HL-60/S4 treated with retinoic acid at 250 ng/mL for 4 days and 3 days (cell line): ENCODE data around the gene EIF3B.
"Not testable (repeated sequence)": the region's sequence is repeated elsewhere in the genome, so short reads cannot be mapped to it uniquely, and the experiment has no call there.

Source experiments
- in situ Hi-C: fragments of 300-500 bp; cut with MboI; formaldehyde crosslinking; loops from 2 replicates; pipeline ENCODE4 v1.7.0; 2022; ENCODE audit warnings: low sequenced_read_pairs

EIF3B gene

DNA sequence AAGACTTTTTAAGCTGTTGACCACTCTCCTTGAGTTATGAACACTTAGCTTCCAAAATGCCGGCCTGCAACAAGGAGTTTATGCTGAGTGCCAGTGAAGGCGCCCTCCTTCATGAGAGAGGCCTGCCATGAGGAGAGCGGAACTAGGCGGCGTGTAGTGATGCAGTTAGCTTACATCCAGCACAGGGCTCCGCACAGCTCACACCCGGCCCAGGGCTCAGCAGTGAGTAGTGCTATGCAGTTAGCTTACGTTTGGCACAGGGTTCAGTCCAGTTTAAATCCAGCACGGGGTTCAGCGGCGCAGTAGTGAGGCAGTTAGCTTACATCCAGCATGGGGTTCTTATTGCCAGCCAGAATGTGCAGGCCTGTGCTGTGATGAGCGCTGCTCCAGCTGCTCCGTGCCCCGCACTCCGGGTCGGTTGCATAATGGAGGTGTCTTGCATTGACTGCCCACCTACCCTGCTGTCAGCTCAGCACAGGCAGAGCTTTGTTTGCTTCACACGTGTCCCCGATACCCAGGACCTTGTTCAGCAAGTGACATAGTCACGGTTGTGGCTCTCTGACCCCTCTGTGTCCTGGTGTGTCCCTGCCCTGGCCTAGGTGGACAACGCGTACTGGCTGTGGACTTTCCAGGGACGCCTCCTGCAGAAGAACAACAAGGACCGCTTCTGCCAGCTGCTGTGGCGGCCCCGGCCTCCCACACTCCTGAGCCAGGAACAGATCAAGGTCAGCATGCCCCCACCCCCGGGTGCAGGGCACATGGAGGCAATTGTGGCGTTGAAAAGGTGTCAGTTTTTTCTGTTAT, 21.9 kb downstream of the EIF3B start:
- in situ Hi-C loops, result no loop called here

GRCh38 chr7:2377492-2377891, 22.9 kb downstream of the EIF3B start:
- in situ Hi-C loops, result not testable (repeated sequence)

- in situ Hi-C loops, result not testable (repeated sequence)
Observed at GRCh38 chr7:2378125-2378524, 23.5 kb downstream of the EIF3B start.

GRCh38 chr7:2379161-2379560, 24.5 kb downstream of the EIF3B start:
- in situ Hi-C loops, result no loop called here

DNA sequence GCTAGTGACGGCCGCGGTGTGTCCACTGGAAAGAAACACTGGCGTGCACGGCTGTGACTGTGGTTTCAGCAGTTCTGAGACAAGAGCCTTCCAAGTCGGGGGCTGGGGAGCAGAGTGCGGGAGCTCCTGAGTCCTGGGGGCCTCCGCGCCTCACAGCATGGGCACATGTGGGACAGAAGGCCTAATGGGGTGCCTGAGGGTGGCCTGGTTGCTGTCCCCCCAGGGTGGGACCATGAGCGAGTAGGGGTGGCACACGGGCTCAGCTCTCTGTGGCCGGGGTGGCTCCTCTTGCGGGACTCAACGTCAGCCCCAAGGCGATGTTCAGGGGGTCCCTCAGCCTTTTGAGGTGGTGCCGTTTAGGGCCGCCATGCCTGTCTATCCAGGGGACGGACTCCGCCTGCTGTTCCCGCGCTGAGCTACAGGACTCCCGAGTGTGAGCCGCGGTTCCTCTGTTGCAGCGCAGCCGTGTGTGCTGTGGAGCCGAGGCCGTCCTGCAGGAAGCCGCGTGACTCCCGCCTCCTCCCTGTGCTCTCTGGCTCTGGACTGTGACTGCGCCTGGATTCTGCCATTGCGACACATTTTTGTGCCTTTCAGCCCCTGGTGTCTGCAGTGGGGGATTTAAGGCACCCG, 25.3 kb downstream of the EIF3B start:
- in situ Hi-C loops, result no loop called here

GRCh38 chr7:2380461-2380860, 25.8 kb downstream of the EIF3B start:
- in situ Hi-C loops, result no loop called here

- in situ Hi-C loops, result no loop called here
Observed at GRCh38 chr7:2381227-2381626, 26.6 kb downstream of the EIF3B start.

GRCh38 chr7:2381881-2382509, 27.4 kb downstream of the EIF3B start:
- in situ Hi-C loops, result no loop called here

DNA sequence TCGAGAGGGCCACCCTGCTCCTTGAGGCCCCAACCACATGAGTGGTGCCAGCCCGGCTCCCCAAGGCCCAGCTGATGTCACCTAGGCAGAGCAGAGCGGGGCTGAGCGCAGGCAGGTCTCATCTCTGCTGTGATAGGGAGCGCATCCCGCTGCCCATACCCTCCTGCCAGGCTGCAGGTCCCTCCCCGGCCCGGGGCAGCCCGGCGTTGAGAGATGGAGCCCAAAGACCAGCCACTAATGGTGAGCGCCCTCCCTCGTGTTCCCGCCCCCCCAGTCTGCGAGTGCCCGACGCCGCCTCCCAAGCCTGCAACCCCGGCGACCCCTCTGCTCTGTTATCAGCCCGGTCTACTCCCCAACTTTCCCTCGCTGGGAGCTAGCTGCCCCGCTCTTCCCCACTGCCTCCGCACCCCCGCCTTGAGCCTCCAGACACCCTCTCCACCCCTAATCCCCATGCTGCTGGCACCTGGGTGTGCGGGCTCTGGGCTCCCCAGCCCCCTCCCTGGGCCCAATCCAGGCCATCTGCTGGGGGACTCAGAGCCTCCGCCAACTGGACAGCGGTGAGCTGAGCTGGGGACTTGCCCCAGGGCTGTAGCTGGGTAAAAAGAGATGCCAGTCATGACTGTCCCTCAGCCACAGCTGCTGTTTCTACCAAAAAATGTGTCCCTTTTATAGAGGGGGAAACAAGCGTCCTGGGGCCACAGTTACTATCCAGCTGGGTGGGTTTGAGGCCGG, 29.1 kb downstream of the EIF3B start:
- in situ Hi-C loops, result no loop called here

- in situ Hi-C loops, result no loop called here
Observed at GRCh38 chr7:2384354-2385243, 30.0 kb downstream of the EIF3B start.

- in situ Hi-C loops, result not testable (repeated sequence)
Observed at GRCh38 chr7:2386122-2386521, 31.5 kb downstream of the EIF3B start.

GRCh38 chr7:2386964-2387669, 32.5 kb downstream of the EIF3B start:
- in situ Hi-C loops, result no loop called here

- in situ Hi-C loops, result no loop called here
Observed at GRCh38 chr7:2387897-2388636, 33.4 kb downstream of the EIF3B start.

GRCh38 chr7:2388637-2388954, 34.0 kb downstream of the EIF3B start:
- in situ Hi-C loops, result no loop called here

- in situ Hi-C loops, result not testable (repeated sequence)
Observed at GRCh38 chr7:2390020-2390816, 35.6 kb downstream of the EIF3B start.

DNA sequence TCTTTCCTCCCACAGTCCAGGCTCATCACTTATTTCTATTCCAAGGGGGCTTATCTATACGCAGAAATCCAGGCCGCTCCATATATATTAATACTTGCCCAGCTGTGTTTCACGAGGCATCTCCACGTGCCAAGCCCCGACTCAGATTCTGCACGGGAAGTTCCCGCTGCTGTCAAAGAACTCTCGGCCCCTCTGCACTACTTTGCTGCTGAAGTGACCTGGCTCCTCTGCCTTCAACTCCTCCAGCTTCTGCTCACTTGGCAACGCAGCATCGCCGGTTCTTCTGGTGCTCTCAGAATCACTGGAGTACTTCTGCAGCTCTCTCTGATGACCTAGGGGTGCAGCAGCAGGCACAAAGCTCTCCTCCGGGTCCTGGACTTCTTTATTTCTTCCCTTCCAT, 39.1 kb downstream of the EIF3B start:
- in situ Hi-C loops, result no loop called here

DNA sequence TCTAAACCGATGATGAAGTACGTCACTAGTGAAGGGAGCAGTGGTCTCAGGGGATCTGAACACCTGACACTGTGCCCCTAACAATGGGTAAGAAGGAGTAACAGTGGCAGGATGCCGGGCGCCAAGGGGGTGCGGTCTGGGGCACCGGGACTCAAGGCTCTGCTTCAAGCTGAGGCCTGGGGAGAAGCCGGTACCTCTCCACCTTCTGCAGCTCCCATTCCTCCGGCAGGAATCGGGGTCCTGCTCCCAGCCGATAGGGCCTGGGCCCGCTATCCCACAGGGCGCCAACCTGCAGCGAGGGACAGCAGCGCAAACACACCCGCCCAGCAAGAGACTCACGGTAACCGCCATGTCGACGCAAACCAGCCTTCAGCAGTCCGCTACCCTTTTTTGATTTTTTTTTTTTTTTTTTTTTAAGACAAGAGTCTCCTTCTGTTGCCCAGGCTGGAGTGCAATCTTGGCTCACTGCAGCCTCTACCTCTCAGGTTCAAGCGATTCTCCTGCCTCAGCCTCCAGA, 40.0 kb downstream of the EIF3B start:
- in situ Hi-C loops, result no loop called here

DNA sequence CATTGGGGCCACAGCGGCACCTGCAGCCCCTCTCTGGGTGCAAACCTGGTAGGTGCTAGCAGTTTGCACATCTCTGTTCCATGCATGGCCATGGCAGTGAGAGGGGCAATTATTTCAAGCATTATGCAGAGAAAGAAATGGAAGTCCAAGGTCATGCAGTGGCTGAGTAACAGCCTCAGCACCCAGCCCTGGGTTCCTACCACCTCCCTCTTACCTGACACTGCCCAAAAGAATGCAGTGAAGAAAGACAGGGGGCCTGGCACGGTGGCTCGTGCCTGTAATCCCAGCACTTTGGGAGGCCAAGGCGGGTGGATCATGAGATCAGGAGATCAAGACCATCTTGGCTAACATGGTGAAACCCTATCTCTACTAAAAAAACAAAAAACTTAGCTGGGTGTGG, 43.9 kb downstream of the EIF3B start:
- in situ Hi-C loops, result no loop called here
